ENCODE measurements around the gene ZBTB7C.
A peak's percentile ranks its signal among the peaks of the same experiment; 100 is the strongest.

ZBTB7C gene

DNA sequence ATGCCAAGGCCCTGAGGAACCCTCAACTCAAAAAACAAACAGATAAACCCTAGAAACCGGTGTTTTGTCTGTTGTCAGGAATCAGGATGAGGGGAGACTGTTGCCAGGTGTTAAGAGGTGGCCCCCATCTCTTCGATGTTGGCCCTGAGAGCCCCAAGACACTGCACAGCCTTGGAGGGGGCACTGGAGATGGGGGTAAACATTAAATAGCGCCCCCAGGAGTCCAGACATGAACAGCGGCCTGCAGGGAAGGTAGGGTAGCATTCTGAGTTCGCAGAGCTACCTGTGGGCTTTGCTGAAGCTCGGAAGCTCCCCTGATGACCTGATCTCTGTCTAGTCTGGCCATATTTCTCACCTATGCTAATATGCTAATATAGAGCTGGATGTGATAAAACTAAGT lies 381.1 kb downstream of the ZBTB7C start:
- DNase-seq (ENCODE audit: low read depth in 1 of 2, low spot score in 1 of 2), result no peak

DNA sequence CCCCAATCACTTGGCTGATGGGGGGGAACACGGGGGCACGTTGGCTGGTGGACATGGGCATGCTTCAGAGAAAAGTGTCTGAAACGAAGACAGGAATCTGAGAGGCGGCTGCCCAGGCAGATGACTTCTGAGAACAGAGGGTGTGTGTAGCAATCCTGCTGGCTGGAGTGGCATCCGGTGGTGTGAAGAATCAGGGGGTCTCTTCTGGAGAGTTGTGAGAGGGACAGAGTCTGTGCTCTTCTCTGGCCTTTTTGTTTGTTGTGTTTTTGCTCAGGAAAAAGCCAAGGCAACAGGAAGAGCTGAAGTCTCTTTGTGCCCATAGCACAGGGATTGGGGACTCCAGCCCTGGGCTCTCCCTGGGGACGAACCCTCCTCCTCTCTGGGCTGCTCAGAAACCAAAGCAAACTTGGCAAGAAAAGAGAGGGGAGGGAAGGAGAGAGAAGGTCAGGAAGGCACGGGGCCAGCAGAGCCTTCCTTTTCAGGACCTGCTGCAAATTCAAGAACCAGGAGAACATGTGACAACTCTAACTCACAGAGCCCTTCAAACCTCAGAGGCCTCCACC lies 381.7 kb downstream of the ZBTB7C start:
- no peak for DNase-seq (ENCODE audit: low read depth in 1 of 2, low spot score in 1 of 2)

DNA sequence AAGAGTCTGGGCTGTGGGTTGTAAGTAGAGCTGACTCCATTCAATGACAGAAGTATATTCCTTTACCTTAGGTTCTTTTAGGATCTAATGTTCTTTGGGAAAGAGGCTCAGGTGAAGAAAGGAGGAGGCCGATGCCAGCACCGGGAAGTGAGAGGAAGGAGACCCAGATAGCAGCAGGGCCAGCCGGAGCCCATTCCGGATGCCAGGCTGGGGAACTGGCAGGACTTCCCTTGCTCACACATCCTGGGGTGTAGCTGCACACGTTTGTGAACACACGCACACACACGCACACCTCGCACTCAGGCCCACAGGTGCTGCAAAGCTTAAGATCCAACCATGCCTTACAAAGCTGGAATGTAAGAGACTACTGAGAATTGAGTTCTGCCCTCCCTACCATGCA lies 383.0 kb downstream of the ZBTB7C start:
- DNase-seq (ENCODE audit: low read depth in 1 of 2, low spot score in 1 of 2), result no peak

DNA sequence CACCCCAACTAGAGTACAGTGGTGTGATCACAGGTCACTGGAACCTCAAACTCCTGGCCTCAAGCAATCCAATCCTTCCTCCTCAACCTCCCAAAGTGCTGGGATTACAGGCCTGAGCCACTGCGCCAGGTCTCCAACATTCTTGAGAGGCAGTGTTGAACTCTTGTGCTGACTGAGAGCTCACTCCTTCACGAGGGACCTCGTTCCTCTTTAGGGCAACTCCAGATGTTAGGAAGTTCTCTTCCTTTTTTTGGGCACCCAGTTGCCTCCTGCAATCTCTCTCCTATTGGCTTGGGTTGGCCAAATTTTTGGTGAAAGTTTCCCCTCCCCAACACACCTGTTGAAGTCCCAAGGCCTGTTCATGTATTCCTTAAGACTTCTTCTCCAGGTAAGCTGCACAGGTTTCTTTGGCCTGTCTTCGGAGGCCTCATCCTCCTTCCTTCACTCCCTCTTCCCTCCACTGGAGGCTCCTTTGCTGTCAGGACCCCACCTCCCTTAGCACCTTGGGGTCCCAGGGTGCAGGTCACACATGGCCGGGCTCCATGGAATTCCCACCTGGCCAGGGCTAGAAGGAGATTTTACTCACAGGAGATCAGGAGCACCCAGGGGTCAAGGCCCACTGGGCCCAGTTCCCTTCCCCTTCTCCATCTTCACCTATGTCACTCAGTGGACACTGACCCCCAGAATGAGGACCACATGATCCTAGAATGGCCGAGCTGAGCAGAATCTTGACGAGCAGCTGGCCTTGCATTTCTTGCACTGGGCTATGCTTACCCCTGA lies 384.1 kb downstream of the ZBTB7C start:
- DNase-seq (ENCODE audit: low read depth in 1 of 2, low spot score in 1 of 2), result no peak

DNA sequence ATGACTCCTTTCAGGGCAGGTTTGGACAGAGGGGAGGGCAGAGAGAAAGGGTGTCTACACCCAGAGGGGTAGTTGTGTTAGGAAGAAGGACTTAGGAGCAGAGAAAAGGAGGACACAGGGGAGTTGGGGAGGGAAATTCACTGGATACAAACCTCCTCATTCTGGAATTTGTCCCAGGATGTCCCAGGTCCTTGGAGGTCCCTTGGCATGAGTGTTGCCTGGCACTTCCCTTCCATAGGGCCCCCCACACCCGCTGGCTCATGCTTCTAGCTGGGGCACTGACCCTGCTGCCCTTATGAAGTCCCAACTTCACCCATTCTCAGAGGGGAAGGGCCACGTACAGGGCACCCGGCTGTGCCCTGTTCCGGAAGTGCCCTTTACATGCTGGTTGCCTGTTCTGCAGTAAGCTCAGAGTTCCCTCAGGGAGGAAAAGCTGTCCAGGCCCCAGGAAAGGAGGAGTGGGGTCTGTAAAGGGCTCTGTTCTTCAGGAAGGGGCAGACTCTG lies 385.1 kb downstream of the ZBTB7C start:
- DNase-seq (ENCODE audit: low read depth in 1 of 2, low spot score in 1 of 2), result no peak

DNA sequence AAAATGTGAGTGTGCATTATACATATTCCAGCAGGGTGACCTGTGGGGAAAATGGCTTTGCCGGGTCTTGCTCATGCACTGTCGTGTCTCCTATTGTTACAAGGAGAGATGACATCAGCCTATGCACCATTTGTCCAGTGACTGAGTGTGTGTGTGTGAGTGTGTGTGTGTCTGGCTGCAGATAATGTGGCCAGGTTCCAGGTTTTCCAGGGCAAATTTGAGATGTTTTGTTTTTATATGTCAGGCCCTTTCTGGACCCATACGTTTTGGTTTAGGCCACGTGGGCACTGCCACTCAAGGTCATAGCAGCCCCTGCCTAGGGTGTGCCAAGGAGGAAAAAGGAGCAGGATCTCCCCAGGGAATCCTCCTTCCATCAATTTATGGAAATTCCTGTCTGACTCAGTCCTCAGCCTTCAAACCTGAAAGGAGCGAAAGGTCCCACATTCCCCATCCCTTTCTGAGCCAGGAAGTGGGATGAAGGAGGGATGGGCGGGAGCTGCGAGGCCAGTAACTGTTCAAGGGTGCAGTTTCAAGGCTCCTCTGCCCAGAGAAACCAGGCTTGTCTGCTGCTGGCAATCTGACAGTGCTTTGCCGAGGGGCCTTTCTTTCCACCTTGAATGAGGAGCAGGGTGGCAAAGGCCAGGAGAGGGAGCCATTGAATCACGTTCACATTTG lies 385.7 kb downstream of the ZBTB7C start:
- DNase-seq (ENCODE audit: low read depth in 1 of 2, low spot score in 1 of 2), result no peak

DNA sequence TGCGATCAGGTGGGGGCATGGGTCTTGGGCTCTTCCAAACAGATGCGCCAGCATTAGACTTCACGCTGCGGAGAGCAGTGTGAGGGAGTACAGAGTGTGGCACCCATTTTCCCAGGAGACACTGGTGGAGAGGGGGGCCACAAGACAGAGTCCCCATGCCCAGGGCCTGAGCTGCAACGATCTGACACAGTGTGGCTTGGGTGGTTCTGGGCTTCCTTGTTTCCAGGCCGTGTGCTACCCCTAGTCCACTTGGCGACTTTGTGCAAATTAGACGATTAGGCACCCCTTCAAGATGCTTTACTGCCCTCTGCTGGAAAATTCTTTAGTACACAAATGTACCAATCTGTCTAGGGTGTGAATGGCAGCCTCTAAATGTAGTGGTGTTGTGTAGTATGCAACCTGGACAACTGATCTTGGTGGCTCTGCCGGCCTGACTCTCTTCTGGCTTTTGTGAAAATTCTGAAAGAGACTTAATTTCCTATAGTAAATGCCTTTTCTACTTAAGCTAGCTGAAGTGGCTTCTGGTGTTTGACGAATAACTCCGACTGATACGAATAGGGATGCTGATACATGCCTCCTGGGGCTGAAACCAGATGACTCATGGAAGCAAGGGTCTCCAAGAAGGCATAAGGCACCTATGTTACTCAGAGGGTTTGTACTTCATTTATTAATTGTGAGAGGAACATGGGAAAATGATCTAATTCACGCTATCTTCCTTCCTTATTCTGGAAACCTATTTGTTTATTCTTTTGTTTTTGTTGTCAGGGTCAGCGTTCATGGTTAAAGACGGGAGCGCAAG lies 386.5 kb downstream of the ZBTB7C start:
- no peak for DNase-seq (ENCODE audit: low read depth in 1 of 2, low spot score in 1 of 2)

DNA sequence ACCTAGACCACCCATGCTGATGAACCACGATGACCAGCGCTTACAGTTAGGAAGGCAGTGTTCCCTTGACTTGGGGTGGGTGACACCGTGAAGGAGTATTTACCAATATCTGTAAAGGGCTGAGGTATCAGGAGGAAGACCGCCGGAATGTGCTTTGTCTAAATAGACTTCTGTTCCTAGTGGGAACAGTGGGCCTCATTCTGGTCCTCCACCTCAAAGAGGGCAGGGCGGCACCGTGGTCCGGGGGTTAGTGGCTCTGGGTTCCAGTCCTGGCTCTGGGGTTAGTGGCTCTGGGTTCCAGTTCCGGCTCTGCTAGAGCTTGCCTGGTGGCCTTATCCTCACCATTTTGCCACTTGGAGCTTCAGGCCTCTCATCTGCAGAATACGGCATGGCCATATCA lies 387.2 kb downstream of the ZBTB7C start:
- no peak for DNase-seq (ENCODE audit: low read depth in 1 of 2, low spot score in 1 of 2)

DNA sequence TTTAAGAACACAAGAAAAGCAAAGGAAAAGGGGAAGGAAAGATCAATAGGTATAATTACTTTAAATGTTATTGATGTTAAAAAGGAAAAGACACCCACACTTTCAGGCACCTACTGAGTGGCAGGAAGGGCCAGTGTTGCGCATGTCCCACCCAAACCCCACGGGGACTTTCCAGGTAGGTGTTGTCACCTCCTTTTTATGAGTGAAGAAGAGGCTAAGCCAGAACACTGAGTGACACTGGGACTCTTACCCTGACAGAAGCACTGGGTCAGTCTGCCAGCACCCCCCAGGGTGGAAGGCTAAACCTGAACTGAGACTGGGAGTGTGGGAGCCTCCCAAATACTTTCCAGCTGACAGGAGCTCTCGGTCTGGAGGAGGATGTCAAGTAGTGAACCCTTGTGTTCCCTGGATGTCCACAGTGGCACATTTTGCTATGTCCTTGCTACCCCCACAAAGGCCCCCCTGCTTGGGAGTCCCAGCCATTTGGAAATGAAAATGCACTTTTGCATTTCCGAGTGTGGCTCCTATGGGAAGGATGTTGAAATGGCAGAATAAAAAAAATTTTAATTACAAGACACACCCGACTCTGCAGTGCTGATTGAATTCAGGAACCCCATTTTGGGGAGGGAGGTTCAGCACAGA lies 387.8 kb downstream of the ZBTB7C start:
- DNase-seq (ENCODE audit: low read depth in 1 of 2, low spot score in 1 of 2), result no peak

DNA sequence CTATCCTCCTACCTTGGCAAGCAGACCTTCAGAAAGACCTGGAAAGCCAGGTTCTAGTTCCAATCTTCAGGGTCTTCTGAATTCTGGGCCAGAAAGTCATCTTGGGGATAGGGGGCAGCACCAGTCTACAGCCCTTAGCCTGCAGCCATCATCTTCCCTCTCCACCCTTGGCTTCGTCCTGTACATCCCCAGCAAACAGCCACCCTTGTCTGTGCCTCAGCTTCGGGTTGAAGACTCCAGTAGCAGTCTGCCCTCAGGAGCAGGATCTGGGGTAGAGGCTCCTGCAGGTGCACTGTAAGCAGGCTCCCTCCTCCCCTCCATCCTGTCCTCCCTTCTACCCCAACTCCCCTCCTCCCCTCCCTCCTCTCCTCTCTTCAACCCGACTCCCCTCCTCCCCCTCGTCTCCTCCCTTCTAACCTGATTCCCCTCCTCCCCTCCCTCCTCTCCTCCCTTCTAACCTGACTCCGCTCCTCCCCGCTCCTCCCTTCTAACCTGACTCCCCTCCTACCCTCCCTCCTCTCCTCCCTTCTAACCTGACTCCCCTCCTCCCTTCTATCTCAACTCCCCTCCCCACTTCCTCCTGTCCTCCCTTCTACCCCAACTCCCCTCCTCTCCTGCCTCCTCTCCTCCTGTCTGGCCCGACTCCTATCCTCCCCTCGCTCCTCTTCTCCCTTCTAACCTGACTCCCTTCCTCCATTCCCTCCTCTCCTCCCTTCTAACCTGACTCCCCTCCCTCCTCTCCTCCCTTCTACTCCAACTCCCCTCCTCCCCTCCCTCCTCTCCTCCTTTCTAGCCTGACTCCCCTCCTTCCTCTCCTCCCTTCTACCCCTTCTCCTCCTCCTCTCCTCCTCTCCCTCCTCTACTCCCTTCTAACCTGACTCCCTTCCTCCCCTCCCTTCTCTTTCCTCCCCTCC lies 388.6 kb downstream of the ZBTB7C start:
- no peak for DNase-seq (ENCODE audit: low read depth in 1 of 2, low spot score in 1 of 2)

DNA sequence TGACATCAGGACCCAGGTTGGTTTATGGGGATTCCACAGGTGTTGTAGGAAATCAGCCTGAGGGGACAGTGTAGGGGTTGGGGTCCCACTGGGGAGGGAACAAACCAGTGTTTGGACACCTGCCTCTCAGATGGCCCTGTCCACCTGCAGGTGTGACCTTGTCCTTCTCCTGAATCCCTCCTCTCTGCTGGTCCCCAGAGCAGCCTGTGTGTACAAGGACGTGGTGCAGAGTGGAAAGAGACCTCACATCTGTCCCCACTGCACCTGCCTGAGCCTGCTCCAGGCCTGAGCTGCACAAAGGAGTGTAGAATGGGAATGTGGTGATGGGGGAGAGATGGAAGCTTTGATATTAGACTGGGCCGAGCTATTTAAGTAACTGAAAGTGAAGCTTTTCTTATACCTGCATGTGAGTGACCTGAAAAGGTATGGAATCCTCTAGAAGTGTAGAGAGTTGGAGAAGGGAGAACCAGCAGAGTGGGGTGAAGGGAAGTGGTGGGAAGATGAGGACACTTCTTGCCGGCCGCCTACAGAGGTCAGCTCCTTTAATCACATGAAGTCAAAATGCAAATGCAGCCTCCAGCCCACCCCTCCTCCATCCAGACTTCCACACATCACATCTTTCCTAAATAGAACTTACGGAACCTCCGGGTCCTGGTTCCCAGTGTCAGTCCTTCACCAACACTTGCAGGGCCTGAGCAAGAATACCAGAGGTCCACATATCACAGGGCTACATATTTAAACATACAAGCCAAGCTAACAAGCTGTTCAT lies 389.4 kb downstream of the ZBTB7C start:
- DNase-seq (ENCODE audit: low read depth in 1 of 2, low spot score in 1 of 2), result no peak

DNA sequence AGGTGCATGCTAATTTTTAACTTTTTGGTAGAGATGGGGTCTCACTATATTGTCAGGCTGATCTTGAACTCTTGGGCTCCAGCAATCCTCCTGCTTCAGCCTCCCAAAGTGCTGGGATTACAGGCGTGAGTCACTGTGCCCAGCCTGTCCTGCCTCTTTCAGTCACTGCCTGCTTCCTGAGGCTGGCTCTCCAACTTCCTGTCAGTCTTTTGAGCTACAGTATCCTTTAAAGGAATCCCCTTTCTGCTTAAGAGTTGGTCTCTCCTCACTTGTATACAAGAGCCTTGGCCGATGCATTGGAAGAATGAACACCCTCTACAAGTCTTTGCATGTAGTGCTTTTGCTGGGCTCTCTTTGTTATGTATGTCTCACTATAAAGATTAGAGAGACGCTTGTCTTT lies 390.3 kb downstream of the ZBTB7C start:
- DNase-seq (ENCODE audit: low read depth in 1 of 2, low spot score in 1 of 2), result no peak

DNA sequence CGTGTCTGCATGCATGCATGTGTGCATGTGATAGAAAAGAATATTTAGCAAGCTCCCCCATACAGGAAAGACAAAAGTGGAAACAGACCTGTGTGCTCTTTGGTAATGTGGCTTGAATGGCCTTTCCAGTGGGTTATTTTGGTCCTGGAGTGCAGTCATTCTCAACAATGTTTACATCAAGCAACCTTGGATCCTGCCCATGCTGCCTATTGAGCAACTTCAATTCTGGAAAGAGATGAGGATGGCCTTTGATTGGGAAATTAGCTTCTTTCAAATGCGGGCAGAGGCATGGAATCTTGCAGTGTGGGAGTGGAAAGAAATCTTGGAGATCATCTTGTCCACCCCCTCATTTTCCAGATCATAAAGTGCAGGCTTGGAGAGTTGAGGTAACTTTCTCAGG lies 391.5 kb downstream of the ZBTB7C start:
- no peak for DNase-seq (ENCODE audit: low read depth in 1 of 2, low spot score in 1 of 2)

DNA sequence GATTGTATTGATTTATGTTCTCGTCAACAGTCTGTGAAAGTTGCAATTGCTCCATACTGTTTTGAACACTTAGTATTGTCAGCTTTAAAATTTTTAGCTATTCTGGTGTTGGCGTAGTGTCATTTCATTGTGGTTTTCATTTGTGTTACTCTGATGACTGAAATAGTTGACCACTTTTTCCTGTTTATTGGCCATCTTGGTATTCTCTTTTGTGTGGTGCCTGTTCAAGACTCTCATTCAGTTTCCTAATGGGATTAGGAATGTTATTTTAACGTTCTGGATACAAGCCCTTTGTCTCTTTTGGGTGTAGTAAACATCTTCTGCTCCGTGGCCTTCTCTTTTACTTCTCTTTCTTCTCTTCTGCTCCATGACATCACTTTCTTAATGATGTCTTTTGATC lies 396.0 kb downstream of the ZBTB7C start:
- no peak for DNase-seq (ENCODE audit: low read depth in 1 of 2, low spot score in 1 of 2)

DNA sequence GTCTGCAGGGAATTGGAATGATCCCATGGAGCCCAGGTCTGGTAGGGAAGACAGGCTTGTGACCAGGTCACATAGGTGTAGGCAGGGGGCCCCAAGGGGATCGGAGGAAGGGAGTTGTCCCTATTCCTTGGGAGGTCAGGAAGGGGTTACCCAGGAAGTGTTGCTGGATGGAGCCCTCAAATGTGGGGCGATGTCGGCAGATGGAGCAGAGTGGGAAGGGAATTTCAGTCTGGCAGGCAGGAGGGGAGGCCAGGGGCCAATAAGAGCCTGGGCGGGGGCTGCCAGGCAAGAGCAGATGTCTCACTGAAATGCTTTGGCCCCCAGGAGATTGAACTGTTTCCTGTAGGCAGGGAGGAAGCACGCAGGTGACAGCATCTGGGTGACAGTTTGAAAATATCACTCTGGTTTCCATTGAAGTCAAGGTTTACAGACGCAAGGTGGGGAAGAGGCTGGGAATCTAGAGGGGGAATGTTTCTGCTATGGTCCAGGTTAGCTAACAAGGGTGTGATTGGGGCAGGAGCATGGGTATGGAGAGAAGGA lies 397.2 kb downstream of the ZBTB7C start:
- no peak for DNase-seq (ENCODE audit: low read depth in 1 of 2, low spot score in 1 of 2)

DNA sequence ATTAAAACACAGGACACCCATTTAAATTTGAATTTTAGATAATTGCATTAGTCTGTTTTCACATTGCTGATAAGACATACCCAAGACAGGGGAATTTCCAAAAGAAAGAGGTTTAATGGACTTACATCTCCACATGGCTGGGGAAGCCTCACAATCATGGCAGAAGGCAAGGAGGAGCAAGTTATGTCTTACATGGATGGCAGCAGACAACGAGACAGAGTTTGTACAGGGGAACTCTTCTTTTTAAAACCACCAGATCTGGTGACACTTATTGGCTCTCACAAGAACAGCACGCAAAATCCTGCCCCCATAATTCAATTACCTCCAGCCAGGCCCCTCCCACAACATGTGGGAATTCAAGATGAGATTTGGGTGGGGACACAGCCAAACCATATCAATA lies 398.9 kb downstream of the ZBTB7C start:
- no peak for DNase-seq (ENCODE audit: low read depth in 1 of 2, low spot score in 1 of 2)

DNA sequence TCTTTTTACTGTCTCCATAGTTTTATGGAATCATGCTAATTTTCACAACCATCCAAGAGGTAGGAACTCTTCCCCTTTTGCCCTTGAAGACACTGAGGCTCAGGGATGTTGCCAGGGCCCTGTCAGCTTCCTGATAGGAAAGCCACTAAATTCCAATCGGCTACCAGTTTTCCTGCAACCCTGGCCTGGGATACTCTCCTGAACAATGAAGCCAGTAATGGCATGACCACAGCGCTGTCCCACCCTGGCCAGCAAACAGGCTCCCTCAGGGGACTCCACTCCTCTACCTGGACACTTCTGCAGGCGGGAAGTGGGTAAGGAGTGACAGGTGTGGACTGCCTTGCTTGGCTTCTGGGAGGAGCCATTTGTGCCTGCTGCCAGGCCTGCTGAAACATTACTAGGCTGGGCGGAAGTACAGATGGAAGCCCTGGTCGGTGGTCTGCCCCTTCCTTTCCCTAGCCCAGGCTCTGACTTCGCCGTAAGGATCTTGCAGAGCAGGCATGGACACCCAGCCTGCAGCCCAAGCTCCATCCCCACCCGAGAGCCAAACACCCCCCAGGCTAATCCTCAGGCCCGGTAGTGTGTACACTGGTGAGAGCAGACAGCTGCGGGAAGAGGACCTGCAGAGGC lies 400.0 kb downstream of the ZBTB7C start:
- no peak for DNase-seq (ENCODE audit: low read depth in 1 of 2, low spot score in 1 of 2)

DNA sequence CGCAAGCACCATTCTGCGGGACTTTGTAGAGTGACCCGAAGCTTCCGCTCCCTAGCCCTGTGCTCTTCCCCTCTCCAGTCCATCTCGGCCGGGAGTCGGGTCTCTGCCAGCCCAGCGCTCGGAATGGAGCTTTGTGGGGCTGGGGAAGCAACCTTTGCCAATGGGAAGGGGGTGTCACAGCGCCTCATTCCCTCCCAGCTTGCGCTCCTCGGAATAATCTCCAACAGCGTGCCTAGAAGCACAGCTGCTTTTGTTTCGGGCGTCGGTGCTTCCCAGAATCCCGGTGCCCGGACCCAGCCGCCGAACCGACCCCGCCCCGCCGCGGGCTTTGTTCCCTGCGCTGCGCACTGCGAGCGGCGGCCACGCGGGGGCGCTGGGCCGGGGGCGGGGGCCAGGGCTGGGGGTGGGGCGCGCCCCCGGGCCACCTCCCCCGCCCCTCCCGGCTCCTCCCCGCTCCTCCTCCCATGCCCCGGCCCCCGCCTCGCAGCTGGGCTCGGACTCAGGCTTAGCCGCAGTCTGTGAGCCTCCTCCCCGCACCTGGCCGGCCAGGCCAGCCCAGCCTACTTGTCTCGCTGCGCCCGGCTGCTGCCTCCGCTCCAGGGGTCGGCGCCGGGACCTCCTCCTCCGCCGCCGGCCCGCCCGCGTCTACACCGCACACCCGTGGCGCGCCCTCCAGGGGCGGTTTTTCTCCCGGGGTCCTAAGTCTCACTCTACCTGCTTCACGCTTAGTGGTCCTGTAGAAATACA lies 401.1 kb downstream of the ZBTB7C start:
- DNase-seq (ENCODE audit: low read depth in 1 of 2, low spot score in 1 of 2), result peak in 1 of 2 donors; percentile 14

Measured in activated T-helper 1 cell treated with anti-CD3 and anti-CD28 coated beads, Interleukin-2, amount 50 U/mL, for 16 hours (primary cell).